A673 (cell line): Measurements from ENCODE around the gene PEX5.
"Not testable (repeated sequence)": the region's sequence is repeated elsewhere in the genome, so short reads cannot be mapped to it uniquely, and the experiment has no call there.

Experiments
- EZH2 ChIP-seq: fragments of 200-600 bp; sonication (generic); IDR thresholded peaks from 2 replicates; pipeline ENCODE4 v1.6.1; 2017; ENCODE audit warnings: borderline replicate concordance, low read depth, mild to moderate bottlenecking, mixed read lengths, antibody characterized with exemption, low read length; ENCODE audit not compliant: poor library complexity, severe bottlenecking
- TF ChIP-seq, protein P1 (sequence below): fragments of 300-800, 200-600 bp; sonication (generic); conservative IDR thresholded peaks from 2 replicates; pipeline ENCODE4 v1.5.1; 2017; ENCODE audit warnings: low read depth, mild to moderate bottlenecking, antibody characterized with exemption, low read length, moderate library complexity, mixed read lengths

DNA sequence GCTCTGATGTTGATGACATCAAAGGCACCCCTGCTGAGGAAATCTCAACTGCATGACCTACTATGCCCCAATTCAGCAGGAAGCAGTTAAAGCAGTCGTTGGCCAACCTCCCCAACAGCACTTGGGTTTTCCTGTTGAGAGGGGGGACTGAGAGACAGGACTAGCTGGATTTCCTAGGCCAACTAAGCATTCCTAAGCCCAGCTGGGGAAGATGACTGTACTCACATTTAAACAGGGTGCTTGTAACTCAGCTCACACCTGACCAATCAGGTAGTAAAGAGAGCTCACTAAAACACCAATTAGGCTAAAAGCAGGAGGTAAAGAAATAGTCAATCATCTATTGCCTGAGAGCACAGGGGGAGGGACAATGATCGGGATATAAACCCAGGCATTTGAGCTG, 3.4 kb upstream of the PEX5 start:
- TF ChIP-seq, protein P1, sequence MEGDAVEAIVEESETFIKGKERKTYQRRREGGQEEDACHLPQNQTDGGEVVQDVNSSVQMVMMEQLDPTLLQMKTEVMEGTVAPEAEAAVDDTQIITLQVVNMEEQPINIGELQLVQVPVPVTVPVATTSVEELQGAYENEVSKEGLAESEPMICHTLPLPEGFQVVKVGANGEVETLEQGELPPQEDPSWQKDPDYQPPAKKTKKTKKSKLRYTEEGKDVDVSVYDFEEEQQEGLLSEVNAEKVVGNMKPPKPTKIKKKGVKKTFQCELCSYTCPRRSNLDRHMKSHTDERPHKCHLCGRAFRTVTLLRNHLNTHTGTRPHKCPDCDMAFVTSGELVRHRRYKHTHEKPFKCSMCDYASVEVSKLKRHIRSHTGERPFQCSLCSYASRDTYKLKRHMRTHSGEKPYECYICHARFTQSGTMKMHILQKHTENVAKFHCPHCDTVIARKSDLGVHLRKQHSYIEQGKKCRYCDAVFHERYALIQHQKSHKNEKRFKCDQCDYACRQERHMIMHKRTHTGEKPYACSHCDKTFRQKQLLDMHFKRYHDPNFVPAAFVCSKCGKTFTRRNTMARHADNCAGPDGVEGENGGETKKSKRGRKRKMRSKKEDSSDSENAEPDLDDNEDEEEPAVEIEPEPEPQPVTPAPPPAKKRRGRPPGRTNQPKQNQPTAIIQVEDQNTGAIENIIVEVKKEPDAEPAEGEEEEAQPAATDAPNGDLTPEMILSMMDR = not testable (repeated sequence)
- TF ChIP-seq EZH2 = not testable (repeated sequence)
